Measurements from ENCODE around the gene BRD9.

GRCh38 chr5:882253-883183, 10.1 kb downstream of the BRD9 start:
- no peak for TF ChIP-seq CTCF (optimal IDR thresholded peaks at IDR 0.05 in 1 of 3, IDR thresholded peaks at IDR 0.05 in 1 of 3, conservative IDR thresholded peaks at IDR 0.05 in 1 of 3; ENCODE audit: extremely low read depth in 1 of 3, insufficient read depth in 2 of 3, low read length in 3 of 3)
- no peak for TF ChIP-seq EZH2 (IDR thresholded peaks at IDR 0.05; ENCODE audit: low read length)
